Calu3 (cell line): ENCODE results near the gene ZNF536. TPM values are rescaled to one million over a fixed set of nuclear protein-coding genes. Genes with fewer than 3 reads are reported as not detected.

Experiments
- BruUV-seq: library from RNA; stranded (reverse); fragments of 400-500 nt; replicated peaks from 2 replicates; lab custom pipeline; 2021; lab: Mats Ljungman, UMichigan
- CTCF ChIA-PET: fragments of 300-600 bp; sonication (Branson Sonifier 250); formaldehyde crosslinking; loops from one replicate; lab custom pipeline; 2022; ENCODE audit warnings: antibody characterized with exemption; lab: Charles Lee
- DNase-seq: peaks from one replicate; pipeline ENCODE4 v3.0.0; 2022
- H3K27ac Mint-ChIP-seq: one replicate; pipeline ENCODE4 v1.8.0; 2022; ENCODE audit warnings: mixed read lengths; ENCODE audit not compliant: unreplicated experiment
- H3K27me3 Mint-ChIP-seq: one replicate; pipeline ENCODE4 v1.8.0; 2022; ENCODE audit warnings: mixed read lengths; ENCODE audit not compliant: unreplicated experiment
- H3K36me3 Mint-ChIP-seq: one replicate; pipeline ENCODE4 v1.8.0; 2022; ENCODE audit warnings: mild to moderate bottlenecking, moderate library complexity, mixed read lengths; ENCODE audit not compliant: insufficient read depth, unreplicated experiment
- H3K4me1 Mint-ChIP-seq: one replicate; pipeline ENCODE4 v1.8.0; 2022; ENCODE audit warnings: mild to moderate bottlenecking, low read depth, mixed read lengths; ENCODE audit not compliant: unreplicated experiment
- H3K4me3 Mint-ChIP-seq: one replicate; pipeline ENCODE4 v1.8.0; 2022; ENCODE audit warnings: mild to moderate bottlenecking, low read depth, moderate library complexity, mixed read lengths; ENCODE audit not compliant: unreplicated experiment
- H3K9me3 Mint-ChIP-seq: one replicate; pipeline ENCODE4 v1.8.0; 2022; ENCODE audit warnings: low read depth, mixed read lengths; ENCODE audit not compliant: unreplicated experiment
- CTCF ChIP-seq: fragments of 200-600 bp; IDR thresholded peaks from one replicate; pipeline ENCODE4 v1.8.0; 2022; ENCODE audit warnings: antibody characterized with exemption; ENCODE audit not compliant: unreplicated experiment
- intact Hi-C: fragments of 100-400 bp; cut with micrococcal nuclease; formaldehyde crosslinking; loops from one replicate; pipeline ENCODE4 v1.10.0; 2022; ENCODE audit not compliant: unreplicated experiment
- total RNA-seq: library from RNA; stranded (reverse); gene quantifications from 2 replicates; pipeline ENCODE4 v1.2.3, GENCODE V29; 2022

ZNF536 gene
- total RNA-seq, 1 experiment from 2014 or later = not detected

- CTCF ChIA-PET = no interaction called here
- Mint-ChIP-seq H3K27me3 (no peaks in the 10 kb centered on the region), H3K9me3 (peaks cover 8% of the 10 kb centered on the region), H3K4me3 (no peak overlapping the region), H3K27ac (no peak overlapping the region), H3K4me1 (no peaks in the 10 kb centered on the region), H3K36me3 (no peaks in the 10 kb centered on the region)
- no peak for DNase-seq
- intact Hi-C loops = no loop called here
- TF ChIP-seq CTCF = no peak
- BruUV-seq = no TSS peak
These were observed 18.9 kb downstream of the ZNF536 start for GRCh38 chr19:30391052-30391451.

DNA sequence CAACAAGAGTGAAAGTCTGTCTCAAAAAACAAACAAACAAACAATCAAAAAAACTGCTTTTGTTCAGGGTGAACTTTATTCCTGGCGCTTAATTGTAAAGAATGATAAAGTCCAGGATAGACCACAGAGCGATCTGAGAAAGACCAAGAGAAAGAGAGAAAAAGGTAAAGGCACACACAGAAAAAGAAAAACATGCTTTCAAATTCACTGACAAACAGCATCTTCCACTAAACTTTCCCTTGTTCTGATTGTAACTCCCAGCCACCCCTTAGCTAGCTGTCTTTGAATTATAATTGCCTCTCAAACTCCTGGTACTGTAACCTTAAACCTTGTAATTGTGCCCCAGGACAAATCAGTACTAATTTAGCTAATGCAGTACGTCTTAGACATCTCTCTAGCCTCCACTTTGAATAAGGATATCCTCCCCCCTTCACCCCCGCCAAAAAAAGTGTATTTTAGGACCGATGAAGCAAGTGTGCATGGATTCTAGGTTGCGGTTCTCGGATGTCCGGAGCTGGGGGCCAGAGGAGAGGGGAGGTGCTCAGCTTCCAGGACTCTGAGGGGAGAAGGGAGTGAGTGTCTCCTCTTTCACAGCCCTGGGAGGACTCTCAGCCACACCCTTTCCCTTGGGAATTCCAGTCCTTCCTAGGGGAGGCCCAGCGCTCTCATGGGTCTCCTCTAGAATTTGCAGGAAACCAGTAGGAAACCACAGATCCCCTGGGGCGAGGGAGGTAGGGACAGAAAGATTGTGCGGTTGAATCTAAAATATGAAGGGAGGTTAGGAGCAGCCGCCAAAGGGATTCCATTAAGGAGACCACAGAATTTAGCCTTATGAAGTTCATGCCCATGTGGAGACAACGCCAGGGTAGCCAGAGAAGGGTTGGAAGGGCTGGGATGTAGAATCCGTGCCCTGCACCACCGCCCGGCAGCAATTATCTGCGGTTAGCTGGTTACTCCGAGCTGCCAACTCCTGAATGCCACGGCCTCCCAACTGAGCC is 19.7 kb downstream of the ZNF536 start:
- no peaks in the 10 kb centered on the region for H3K36me3 Mint-ChIP-seq
- peaks cover 7% of the 10 kb centered on the region for H3K9me3 Mint-ChIP-seq
- no peaks in the 10 kb centered on the region for H3K4me1 Mint-ChIP-seq
- H3K4me3 Mint-ChIP-seq = no peak overlapping the region
- H3K27ac Mint-ChIP-seq = no peak overlapping the region
- no peak for DNase-seq
- H3K27me3 Mint-ChIP-seq = no peaks in the 10 kb centered on the region
- CTCF ChIA-PET = no interaction called here
- intact Hi-C loops = no loop called here
- no peak for TF ChIP-seq CTCF
- BruUV-seq = no TSS peak

DNA sequence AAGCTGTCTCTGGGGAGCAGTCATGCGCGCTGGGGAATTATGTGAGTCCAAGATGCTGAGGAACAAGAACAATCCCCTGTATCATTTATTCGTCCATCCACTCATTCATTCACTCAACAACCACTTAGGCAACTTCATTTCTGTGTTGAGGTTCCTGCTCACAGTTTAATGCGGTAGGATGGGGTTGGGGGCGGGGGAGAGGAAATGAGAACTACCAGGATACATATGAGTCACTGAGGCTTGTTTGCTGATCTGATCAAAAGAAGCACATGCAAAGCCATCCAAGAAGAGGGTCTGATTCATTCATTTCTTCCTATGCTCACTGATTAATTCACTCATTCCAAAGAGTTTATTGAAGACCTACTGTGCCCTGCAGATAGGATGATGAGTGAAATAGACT is 20.9 kb downstream of the ZNF536 start:
- TF ChIP-seq CTCF = no peak
- CTCF ChIA-PET = no interaction called here
- Mint-ChIP-seq H3K36me3 (no peaks in the 10 kb centered on the region), H3K27ac (no peak overlapping the region), H3K4me3 (no peak overlapping the region), H3K4me1 (no peaks in the 10 kb centered on the region), H3K27me3 (no peaks in the 10 kb centered on the region), H3K9me3 (peaks cover 7% of the 10 kb centered on the region)
- BruUV-seq = no TSS peak
- intact Hi-C loops = no loop called here
- DNase-seq = no peak

- Mint-ChIP-seq H3K9me3 (peaks cover 7% of the 10 kb centered on the region), H3K4me1 (no peaks in the 10 kb centered on the region), H3K4me3 (no peak overlapping the region), H3K36me3 (no peaks in the 10 kb centered on the region), H3K27me3 (no peaks in the 10 kb centered on the region), H3K27ac (no peak overlapping the region)
- no TSS peak for BruUV-seq
- intact Hi-C loops = no loop called here
- DNase-seq = no peak
- CTCF ChIA-PET = no interaction called here
- no peak for TF ChIP-seq CTCF
These were observed 21.7 kb downstream of the ZNF536 start for GRCh38 chr19:30393729-30394480.
